ENCODE measurements around the gene NPLOC4.

Gene NPLOC4

DNA sequence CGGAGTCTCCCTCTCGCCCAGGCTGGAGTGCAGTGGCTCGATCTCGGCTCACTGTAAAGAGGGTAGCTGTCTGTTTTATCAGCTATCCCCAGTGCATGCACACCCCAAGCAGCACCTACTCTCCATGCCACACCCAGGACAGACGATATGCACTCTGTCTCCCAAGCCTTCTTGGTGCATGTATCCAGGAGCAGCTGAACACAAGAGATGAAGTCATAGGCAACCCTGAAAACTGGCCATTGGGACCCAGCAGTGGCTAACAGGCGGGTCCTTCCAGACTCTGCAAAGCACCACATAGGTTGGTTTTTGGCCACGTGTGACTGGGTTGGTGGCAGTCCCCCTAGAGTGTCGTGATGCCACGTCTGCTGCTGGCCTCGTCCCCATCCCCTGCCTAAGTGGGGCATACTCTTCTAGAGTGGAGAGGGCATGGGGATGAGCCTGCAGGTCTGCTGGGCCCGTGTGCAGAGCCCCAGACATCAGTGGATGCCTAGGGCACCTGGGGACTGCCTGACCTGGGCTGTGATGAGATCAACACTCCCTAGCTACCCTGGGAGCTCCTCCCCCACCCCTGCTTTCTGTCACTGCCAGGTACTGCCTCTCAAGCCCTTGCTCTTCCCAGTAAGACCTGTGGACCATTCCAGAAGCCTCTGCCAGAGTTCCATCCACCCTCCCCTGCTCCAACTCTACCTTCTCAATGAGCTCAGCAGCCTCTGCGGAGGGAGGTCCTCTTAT is 10.1 kb upstream of the NPLOC4 start:
- no peak for TF ChIP-seq ZFX (IDR thresholded peaks at IDR 0.05; ENCODE audit: borderline replicate concordance)
- TF ChIP-seq, protein P1, sequence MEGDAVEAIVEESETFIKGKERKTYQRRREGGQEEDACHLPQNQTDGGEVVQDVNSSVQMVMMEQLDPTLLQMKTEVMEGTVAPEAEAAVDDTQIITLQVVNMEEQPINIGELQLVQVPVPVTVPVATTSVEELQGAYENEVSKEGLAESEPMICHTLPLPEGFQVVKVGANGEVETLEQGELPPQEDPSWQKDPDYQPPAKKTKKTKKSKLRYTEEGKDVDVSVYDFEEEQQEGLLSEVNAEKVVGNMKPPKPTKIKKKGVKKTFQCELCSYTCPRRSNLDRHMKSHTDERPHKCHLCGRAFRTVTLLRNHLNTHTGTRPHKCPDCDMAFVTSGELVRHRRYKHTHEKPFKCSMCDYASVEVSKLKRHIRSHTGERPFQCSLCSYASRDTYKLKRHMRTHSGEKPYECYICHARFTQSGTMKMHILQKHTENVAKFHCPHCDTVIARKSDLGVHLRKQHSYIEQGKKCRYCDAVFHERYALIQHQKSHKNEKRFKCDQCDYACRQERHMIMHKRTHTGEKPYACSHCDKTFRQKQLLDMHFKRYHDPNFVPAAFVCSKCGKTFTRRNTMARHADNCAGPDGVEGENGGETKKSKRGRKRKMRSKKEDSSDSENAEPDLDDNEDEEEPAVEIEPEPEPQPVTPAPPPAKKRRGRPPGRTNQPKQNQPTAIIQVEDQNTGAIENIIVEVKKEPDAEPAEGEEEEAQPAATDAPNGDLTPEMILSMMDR (IDR thresholded peaks at IDR 0.05) = no peak

DNA sequence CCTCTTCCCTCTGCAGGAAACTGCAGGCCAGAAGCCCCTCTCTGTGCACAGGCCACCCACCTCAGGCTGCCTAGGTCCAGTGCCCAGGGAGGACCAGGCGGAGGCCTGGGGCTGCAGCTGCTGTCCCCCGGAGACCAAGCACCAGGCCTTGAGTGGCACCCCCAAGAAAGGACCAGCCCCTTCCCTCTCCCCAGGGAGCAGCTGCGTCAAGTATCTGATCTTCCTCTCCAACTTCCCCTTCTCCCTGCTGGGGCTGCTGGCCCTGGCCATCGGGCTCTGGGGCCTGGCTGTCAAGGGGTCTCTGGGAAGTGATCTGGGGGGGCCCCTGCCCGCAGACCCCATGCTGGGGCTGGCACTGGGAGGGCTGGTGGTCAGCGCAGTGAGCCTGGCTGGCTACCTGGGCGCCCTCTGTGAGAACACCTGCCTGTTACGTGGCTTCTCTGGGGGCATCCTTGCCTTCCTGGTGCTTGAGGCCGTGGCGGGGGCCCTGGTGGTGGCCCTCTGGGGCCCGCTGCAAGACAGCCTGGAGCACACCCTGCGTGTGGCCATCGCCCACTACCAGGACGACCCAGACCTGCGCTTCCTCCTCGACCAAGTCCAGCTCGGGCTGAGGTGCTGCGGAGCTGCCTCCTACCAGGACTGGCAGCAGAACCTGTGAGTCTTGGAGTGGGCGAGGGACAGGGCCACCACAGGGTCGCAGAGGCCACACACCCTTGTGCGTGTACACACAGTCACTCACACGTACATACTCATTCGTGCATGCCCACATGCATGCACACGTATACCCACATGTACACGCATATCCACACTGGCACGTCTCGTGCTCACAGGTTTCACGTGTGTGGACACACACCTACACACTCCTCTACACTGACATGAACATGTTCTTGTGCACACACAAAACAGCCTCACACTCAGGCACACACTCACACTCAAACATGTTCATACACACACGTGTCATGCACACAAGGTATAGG is 8.4 kb upstream of the NPLOC4 start:
- TF ChIP-seq ZFX (IDR thresholded peaks at IDR 0.05; ENCODE audit: borderline replicate concordance) = no peak
- TF ChIP-seq, protein P1 (IDR thresholded peaks at IDR 0.05) = no peak
- no peak overlapping the region for H3K27ac ChIP-seq

More for the DNA sequence above, 10.1 kb upstream of the NPLOC4 start:
- no peak overlapping the region for H3K27ac ChIP-seq

DNA sequence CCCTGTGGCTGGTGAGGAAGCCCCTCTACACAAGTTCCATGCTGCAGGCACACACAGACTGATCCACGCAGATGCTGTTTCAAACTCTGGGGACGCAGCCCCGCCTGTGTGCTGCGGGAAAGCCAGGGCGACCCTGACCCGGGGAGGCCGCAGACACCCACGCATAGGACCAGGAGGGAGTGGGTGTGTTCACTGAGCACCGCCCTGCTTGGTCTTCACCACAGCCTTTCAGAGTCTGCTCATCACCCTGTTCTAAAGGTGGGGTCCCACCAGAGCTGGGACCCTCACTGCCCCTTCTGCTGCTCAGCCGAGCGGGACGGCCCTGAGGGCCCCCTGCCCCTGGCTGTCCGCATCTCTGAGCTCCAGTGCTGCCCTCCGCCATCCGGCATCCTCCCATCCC is 7.6 kb upstream of the NPLOC4 start:
- H3K27ac ChIP-seq = no peak overlapping the region
- TF ChIP-seq, protein P1 (IDR thresholded peaks at IDR 0.05) = no peak
- TF ChIP-seq ZFX (IDR thresholded peaks at IDR 0.05; ENCODE audit: borderline replicate concordance) = no peak

DNA sequence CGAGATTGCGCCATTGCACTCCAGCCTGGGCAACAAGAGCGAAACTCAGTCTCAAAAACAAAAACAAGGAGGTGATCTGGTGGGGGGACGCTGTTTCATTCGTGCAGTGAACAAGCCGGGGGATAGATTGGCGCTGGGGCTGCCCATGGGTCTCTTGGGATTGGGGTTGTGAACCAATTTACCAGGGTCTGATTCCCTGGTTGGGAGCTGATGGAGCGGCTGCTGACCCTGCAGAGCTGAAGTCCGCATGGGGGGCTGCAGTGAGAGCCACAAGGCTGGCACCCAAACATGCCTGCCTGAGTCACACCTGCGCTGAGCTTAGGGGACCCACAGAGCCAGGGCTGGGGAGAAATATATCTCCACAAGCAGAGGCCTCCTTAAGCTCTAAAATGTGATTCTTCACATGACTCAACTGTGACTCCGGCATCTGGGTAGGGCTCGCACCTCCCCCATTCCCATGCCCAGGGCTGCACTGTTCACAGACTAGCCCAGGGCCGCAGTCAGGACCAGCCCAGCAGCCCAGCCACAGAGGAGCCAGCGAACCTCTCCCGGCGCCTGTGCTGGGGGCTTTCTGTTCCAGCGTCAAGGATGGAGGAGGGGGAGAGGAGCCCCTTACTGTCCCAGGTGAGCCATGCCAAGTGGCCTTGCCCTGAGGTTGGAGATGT is 5.0 kb upstream of the NPLOC4 start:
- TF ChIP-seq ZFX (IDR thresholded peaks at IDR 0.05; ENCODE audit: borderline replicate concordance) = no peak
- TF ChIP-seq, protein P1 (IDR thresholded peaks at IDR 0.05) = no peak
- no peak overlapping the region for H3K27ac ChIP-seq

DNA sequence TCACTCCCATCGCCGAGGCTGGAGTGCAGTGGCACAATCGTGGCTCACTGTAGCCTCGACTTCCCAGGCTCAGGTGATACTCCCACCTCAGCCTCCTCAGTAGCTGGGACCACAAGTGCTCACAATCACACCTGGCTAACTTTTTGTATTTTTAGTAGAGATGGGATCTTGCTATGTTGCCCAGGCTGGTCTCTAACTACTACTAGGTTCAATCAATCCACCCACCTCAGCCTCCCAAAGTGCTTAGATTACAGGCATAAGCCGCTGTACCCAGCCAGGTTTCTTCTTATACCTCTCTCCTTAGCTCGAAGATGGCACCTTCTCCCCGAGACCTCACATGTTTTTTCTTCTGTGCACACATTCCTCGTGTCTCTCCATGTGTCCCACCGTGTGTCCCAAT is 3.1 kb upstream of the NPLOC4 start:
- TF ChIP-seq, protein P1 (IDR thresholded peaks at IDR 0.05) = no peak
- no peak overlapping the region for H3K27ac ChIP-seq

DNA sequence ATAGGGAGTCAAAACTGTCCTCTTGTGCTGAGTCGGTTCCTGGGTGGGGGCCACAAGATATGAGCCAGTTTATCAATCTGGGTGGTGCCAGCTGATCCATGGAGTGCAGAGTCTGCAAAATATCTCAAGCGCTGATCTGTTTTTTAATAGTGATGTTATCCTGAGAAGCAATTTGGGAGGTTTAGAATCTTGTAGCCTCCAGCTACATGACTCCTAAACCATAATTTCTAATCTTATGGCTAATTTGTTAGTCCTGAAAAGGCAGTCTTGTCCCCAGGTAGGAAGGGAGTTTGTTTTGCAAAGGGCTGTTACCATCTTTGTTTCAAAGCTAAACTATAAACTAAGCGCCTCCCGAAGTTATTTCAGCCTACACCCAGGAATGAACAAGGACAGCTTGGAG is 1.8 kb upstream of the NPLOC4 start:
- TF ChIP-seq, protein P1 (IDR thresholded peaks at IDR 0.05) = no peak
- no peak for TF ChIP-seq ZFX (IDR thresholded peaks at IDR 0.05; ENCODE audit: borderline replicate concordance)
- H3K27ac ChIP-seq = no peak overlapping the region

Data from 22Rv1 (cell line).